IPS-NIHi11 (cell line): ENCODE results near the gene CDK19.

Source experiments
- DNase-seq: peaks from one replicate; pipeline ENCODE4 v3.0.0; 2012; ENCODE audit warnings: mixed read lengths, low spot score

Gene CDK19

GRCh38 chr6:110575925-110576463 lies 239.3 kb downstream of the CDK19 start:
- DNase-seq: no peak

GRCh38 chr6:110574817-110575216 lies 240.5 kb downstream of the CDK19 start:
- DNase-seq: no peak

- DNase-seq: no peak
Measured at GRCh38 chr6:110573537-110573936, 241.7 kb downstream of the CDK19 start.

- DNase-seq: no peak
Measured at GRCh38 chr6:110573136-110573535, 242.1 kb downstream of the CDK19 start.

- no peak for DNase-seq
Measured at GRCh38 chr6:110567957-110568696, 247.1 kb downstream of the CDK19 start.

GRCh38 chr6:110566346-110567125 lies 248.7 kb downstream of the CDK19 start:
- DNase-seq: no peak

- DNase-seq: no peak
Measured at GRCh38 chr6:110564703-110565421, 250.4 kb downstream of the CDK19 start.

GRCh38 chr6:110563711-110564110 lies 251.6 kb downstream of the CDK19 start:
- DNase-seq: no peak

GRCh38 chr6:110562316-110562915 lies 252.9 kb downstream of the CDK19 start:
- no peak for DNase-seq

GRCh38 chr6:110561696-110562095 lies 253.6 kb downstream of the CDK19 start:
- no peak for DNase-seq

GRCh38 chr6:110561008-110561396 lies 254.3 kb downstream of the CDK19 start:
- DNase-seq: no peak

GRCh38 chr6:110560239-110561007 lies 254.8 kb downstream of the CDK19 start:
- no peak for DNase-seq
